ENCODE results near the gene AVPR2. TPM values are rescaled to one million over a fixed set of nuclear protein-coding genes. Genes with fewer than 3 reads are reported as not detected.

AVPR2 gene
- total RNA-seq, 1 donor from 2014 or later, result 3.1 TPM

- Histone ChIP-seq H3K4me3 (peak within 1 kb of the TSS; percentile 71), H3K4me1 (peaks cover 72% of the 10 kb centered on the region), H3K27ac (replicated peaks) (peak within 1 kb of the TSS; percentile 97), H3K27me3 (ENCODE audit: low read depth) (no peaks in the 10 kb centered on the region), H3K9me3 (replicated peaks) (no peaks in the 10 kb centered on the region), H3K36me3 (peaks cover 14% of the 10 kb centered on the region)
- intact Hi-C loops (cut with micrococcal nuclease), result no loop called here
- no peak for DNase-seq
- TF ChIP-seq CTCF (IDR thresholded peaks at IDR 0.05; ENCODE audit: borderline replicate concordance), result no peak
Observed at GRCh38 chrX:153925739-153926551, 21.5 kb downstream of the AVPR2 start, which contains the start of gene ARHGAP4. Gene ARHGAP4 (minus strand): TSS chrX:153926264. CDS start chrX:153926202, 62 bp downstream.

- intact Hi-C loops (cut with micrococcal nuclease), result no loop called here
- peak overlapping the region; percentile 71 for H3K4me3 ChIP-seq
- no peak for DNase-seq
- no peaks in the 10 kb centered on the region for H3K27me3 ChIP-seq (ENCODE audit: low read depth)
- H3K36me3 ChIP-seq, result peaks cover 20% of the 10 kb centered on the region
- peak overlapping the region; percentile 97 for H3K27ac ChIP-seq (replicated peaks)
- H3K9me3 ChIP-seq (replicated peaks), result no peaks in the 10 kb centered on the region
- TF ChIP-seq CTCF (IDR thresholded peaks at IDR 0.05; ENCODE audit: borderline replicate concordance), result no peak
- H3K4me1 ChIP-seq, result peaks cover 66% of the 10 kb centered on the region
Observed at GRCh38 chrX:153926552-153926857, 22.0 kb downstream of the AVPR2 start.

GRCh38 chrX:153926858-153927671 lies 22.6 kb downstream of the AVPR2 start:
- Histone ChIP-seq H3K27me3 (ENCODE audit: low read depth) (no peaks in the 10 kb centered on the region), H3K9me3 (replicated peaks) (no peaks in the 10 kb centered on the region), H3K4me1 (peaks cover 61% of the 10 kb centered on the region), H3K27ac (replicated peaks) (peak overlapping the region; percentile 97), H3K36me3 (peaks cover 25% of the 10 kb centered on the region), H3K4me3 (peak overlapping the region; percentile 71)
- DNase-seq, result peak; percentile 49
- intact Hi-C loops (cut with micrococcal nuclease), result no loop called here
- no peak for TF ChIP-seq CTCF (IDR thresholded peaks at IDR 0.05; ENCODE audit: borderline replicate concordance)

GRCh38 chrX:153927672-153927921 lies 23.1 kb downstream of the AVPR2 start:
- peaks cover 57% of the 10 kb centered on the region for H3K4me1 ChIP-seq

More at GRCh38 chrX:153927672-153927921, 23.1 kb downstream of the AVPR2 start:
- no peaks in the 10 kb centered on the region for H3K9me3 ChIP-seq (replicated peaks)
- no peaks in the 10 kb centered on the region for H3K27me3 ChIP-seq (ENCODE audit: low read depth)
- H3K27ac ChIP-seq (replicated peaks), result peak overlapping the region; percentile 97
- intact Hi-C loops (cut with micrococcal nuclease), result no loop called here
- no peak for TF ChIP-seq CTCF (IDR thresholded peaks at IDR 0.05; ENCODE audit: borderline replicate concordance)
- H3K36me3 ChIP-seq, result peaks cover 31% of the 10 kb centered on the region
- H3K4me3 ChIP-seq, result peak overlapping the region; percentile 71
- no peak for DNase-seq

Measured in left ventricle myocardium inferior (tissue), 1 donor.